HepG2 (cell line): Measurements from ENCODE around the gene PPP1R12B. TPM values are rescaled to one million over a fixed set of nuclear protein-coding genes. Genes with fewer than 3 reads are reported as not detected.
"Not testable (repeated sequence)": the region's sequence is repeated elsewhere in the genome, so short reads cannot be mapped to it uniquely, and the experiment has no call there.

ENCODE experiments used
- ATAC-seq: fragments of 200-7000 bp; cut with Tn5 transposase; 3 replicates; pipeline ENCODE4 v1.9.1; 2020; ENCODE audit warnings: mild to moderate bottlenecking, moderate library complexity
- BruUV-seq: library from RNA; stranded (reverse); fragments of 400-500 nt; replicated peaks from 2 replicates; lab custom pipeline; 2021; lab: Mats Ljungman, UMichigan
- CTCF ChIA-PET: fragments of 300-600 bp; formaldehyde crosslinking; extraction: SDS; loops from one replicate; lab custom pipeline; 2021; ENCODE audit warnings: low total read pairs, inconsistent platforms, low intra/inter-chr PET ratio; lab: Yijun Ruan, JAX
- POLR2A ChIA-PET: fragments of 350-600 bp; sonication (Branson Sonifier 250); formaldehyde crosslinking; loops from one replicate; lab custom pipeline; 2020; ENCODE audit warnings: antibody characterized with exemption, inconsistent platforms; lab: Yijun Ruan, JAX
- DNase-seq: peaks from one replicate; pipeline ENCODE4 v3.0.0-alpha.2; 2015; ENCODE audit warnings: low spot score
- FAIRE-seq: peaks from 3 replicates; lab custom pipeline; 2011; peaks lifted over from hg19 to GRCh38; lab: Jason Lieb, UNC
- H2AFZ ChIP-seq: one replicate; pipeline ENCODE4 v1.6.1; 2011; ENCODE audit warnings: low read length, inconsistent platforms
- H3K27ac ChIP-seq: fragments of 300-600 bp; 3 replicates; pipeline ENCODE4 v1.8.0; 2011; ENCODE audit warnings: mixed run types, mild to moderate bottlenecking, mixed read lengths, low read length, inconsistent platforms; ENCODE audit not compliant: insufficient read depth; ENCODE audit errors: extremely low read length
- H3K27me3 ChIP-seq, 2 experiments: fragments of 200-600 bp in 1 of 2; 2 replicates in 1 of 2; 3 replicates in 1 of 2; pipeline versions ENCODE4 v1.6.0 to v1.8.0; 2011; ENCODE audit warnings: low read length in 2 of 2, mild to moderate bottlenecking in 2 of 2, moderate library complexity in 2 of 2, inconsistent platforms in 1 of 2; ENCODE audit not compliant: insufficient read depth in 2 of 2, control insufficient read depth in 1 of 2
- H3K36me3 ChIP-seq, 2 experiments: fragments of 200-600 bp in 1 of 2; replicated peaks in 1 of 2; 2 replicates in 1 of 2; 3 replicates in 1 of 2; pipeline versions ENCODE4 v1.5.1 to v1.8.0; 2011; ENCODE audit warnings: low read length in 2 of 2, inconsistent platforms in 1 of 2; ENCODE audit not compliant: insufficient read depth in 2 of 2, control insufficient read depth in 1 of 2
- H3K4me1 ChIP-seq: 2 replicates; pipeline ENCODE4 v1.5.1; 2012; ENCODE audit warnings: low read length, inconsistent platforms; ENCODE audit not compliant: insufficient read depth
- H3K4me2 ChIP-seq: 2 replicates; pipeline ENCODE4 v1.6.0; 2011; ENCODE audit warnings: low read depth, low read length, inconsistent platforms
- H3K4me3 ChIP-seq, 3 experiments: fragments of 200-600 bp in 1 of 3; sonication (generic), shearing (Covaris generic) in 1 of 3; replicated peaks in 1 of 3; 2 replicates each; pipeline ENCODE4 v1.5.1; 2011 to 2016; ENCODE audit warnings: low read length in 3 of 3, inconsistent platforms in 2 of 3, low read depth in 2 of 3, mild to moderate bottlenecking in 2 of 3, control low read depth in 1 of 3, mixed read lengths in 1 of 3; ENCODE audit not compliant: insufficient read depth in 1 of 3
- H3K79me2 ChIP-seq: one replicate; pipeline ENCODE4 v1.6.1; 2011; ENCODE audit warnings: low read length, inconsistent platforms; ENCODE audit not compliant: insufficient read depth
- H3K9ac ChIP-seq: 2 replicates; pipeline ENCODE4 v1.6.0; 2011; ENCODE audit warnings: mild to moderate bottlenecking, low read depth, low read length, inconsistent platforms; ENCODE audit not compliant: insufficient read depth
- H3K9me3 ChIP-seq: 2 replicates; pipeline ENCODE4 v1.5.1; 2012; ENCODE audit warnings: mild to moderate bottlenecking, low read length
- H4K20me1 ChIP-seq: 2 replicates; pipeline ENCODE4 v1.6.0; 2011; ENCODE audit warnings: inconsistent platforms, mild to moderate bottlenecking, low read length, moderate library complexity; ENCODE audit not compliant: insufficient read depth
- SOX13 ChIP-seq, 3 experiments: fragments of 450-650 bp in 1 of 3; sonication (generic) in 1 of 3; formaldehyde crosslinking in 1 of 3; IDR thresholded peaks in 2 of 3; conservative IDR thresholded peaks in 1 of 3; 2 replicates each; pipeline versions ENCODE4 v1.5.0 to v1.6.1; 2016 to 2020; ENCODE audit warnings: antibody characterized with exemption in 1 of 3, mild to moderate bottlenecking in 1 of 3, missing compliant biosample characterization in 1 of 3, missing genetic modification reagents in 1 of 3, moderate library complexity in 1 of 3
- SOX6 ChIP-seq, 2 experiments: fragments of 450-650 bp in 1 of 2; sonication (generic) in 1 of 2; formaldehyde crosslinking in 1 of 2; IDR thresholded peaks; 2 replicates each; pipeline versions ENCODE4 v1.4.0 to v1.6.1; 2017 to 2020; ENCODE audit warnings: antibody characterized with exemption in 1 of 2, mild to moderate bottlenecking in 1 of 2, missing genetic modification reagents in 1 of 2
- ZBTB34 ChIP-seq: sonication (generic); formaldehyde crosslinking; IDR thresholded peaks from 2 replicates; pipeline ENCODE4 v1.8.0; 2022; ENCODE audit warnings: mild to moderate bottlenecking, missing genetic modification reagents
- WGBS: methylation state at CpG from one replicate; pipeline ENCODE4 v1.1.6; 2017; ENCODE audit warnings: low lambda C conversion rate; 5-methylcytosine and 5-hydroxymethylcytosine counted together
- in situ Hi-C: cut with HindIII; loops from 2 replicates; pipeline ENCODE4 v1.10.0; 2017; ENCODE audit warnings: low pct_unique_long_range_greater_than_20kb; ENCODE audit not compliant: extremely low pct_ligation_motif_present
- intact Hi-C: fragments of 100-400 bp; cut with micrococcal nuclease; formaldehyde crosslinking; loops from one replicate; pipeline ENCODE4 v1.10.0; 2022; ENCODE audit not compliant: unreplicated experiment
- polyA plus RNA-seq, 8 experiments: library from polyadenylated mRNA; depleted of rRNA in 3 of 8; stranded (reverse) in 7 of 8; unstranded in 1 of 8; fragments of >200 nt; fragmentation: Illumina TruSeq in 4 of 8; extraction: Trizol in 4 of 8; gene quantifications; 2 replicates each; pipeline versions ENCODE4 v1.2.1 to v1.2.3, GENCODE V29; 2011 to 2016; ENCODE audit warnings: low read depth in 4 of 8, missing spikeins in 1 of 8, mixed read lengths in 1 of 8; ENCODE audit not compliant: insufficient read depth in 1 of 8
- total RNA-seq, 5 experiments: library from RNA; depleted of rRNA; stranded (reverse); fragments of >200 nt; fragmentation: Illumina TruSeq; extraction: Trizol; gene quantifications; 2 replicates each; pipeline ENCODE4 v1.2.3, GENCODE V29; 2016; ENCODE audit warnings: low read depth in 1 of 5

The PPP1R12B gene
- total and polyA plus RNA-seq, 2 of the 13 experiments (the other 11 are each of a cell fraction or from before 2014, with no cell fraction given): 12.0 to 13.6 TPM

DNA sequence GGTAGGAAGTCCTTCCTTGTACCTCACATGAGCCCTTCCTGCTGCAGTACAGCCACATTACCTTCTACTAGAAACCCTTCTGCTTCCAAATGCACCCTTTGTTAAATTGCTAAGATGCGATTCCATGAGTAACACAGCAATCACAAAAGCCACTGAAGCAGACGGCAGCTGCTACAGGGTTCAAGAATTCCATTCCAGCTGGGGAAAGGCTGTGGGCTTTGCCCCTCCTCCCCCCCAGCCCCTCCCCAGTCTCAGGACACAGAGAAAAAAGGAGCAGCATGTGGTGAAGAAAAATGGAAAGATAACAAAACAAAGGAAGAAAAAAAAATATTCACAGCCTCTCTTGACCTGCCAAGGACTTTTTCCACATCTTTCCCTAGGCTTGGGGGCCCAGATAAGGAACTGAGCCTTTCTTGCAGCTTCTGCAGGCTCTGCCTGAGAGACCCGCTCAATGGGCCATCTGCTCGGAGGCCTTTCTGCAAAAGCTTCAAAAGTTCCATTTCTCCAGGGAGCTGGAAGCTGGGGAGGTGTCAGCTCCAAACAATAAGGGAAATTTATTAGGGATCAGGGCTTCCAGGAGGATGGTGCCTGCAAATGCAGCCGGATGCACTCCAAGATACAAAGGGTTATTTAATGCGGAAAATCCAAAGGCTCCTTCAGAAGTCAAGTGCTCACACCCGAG is 289.7 kb downstream of the PPP1R12B start:
- Histone ChIP-seq H4K20me1 (no peaks in the 10 kb centered on the region; the same call in 1 of the 2 replicates), H3K27me3 (peaks cover 7 to 32% of the 10 kb centered on the region in 2 experiments), H3K9me3 (no peaks in the 10 kb centered on the region), H3K79me2 (no peaks in the 10 kb centered on the region), H3K36me3 (no peaks in the 10 kb centered on the region), H3K4me1 (peaks cover 25% of the 10 kb centered on the region), H3K27ac (no peak overlapping the region), H3K9ac (no peak overlapping the region), H2AFZ (no peak overlapping the region), H3K4me2 (no peak overlapping the region), H3K4me3 (no peak overlapping the region)
- intact Hi-C loops (no loop called here), in situ Hi-C loops (no loop called here)
- 34% methylated on average over 7 of the region's 7 CpGs for WGBS
- no peak for DNase-seq
- CTCF ChIA-PET: no interaction called here
- no peak for TF ChIP-seq ZBTB34
- BruUV-seq: no TSS peak
- FAIRE-seq: no peak
- POLR2A ChIA-PET: no interaction called here
- ATAC-seq: no peak

DNA sequence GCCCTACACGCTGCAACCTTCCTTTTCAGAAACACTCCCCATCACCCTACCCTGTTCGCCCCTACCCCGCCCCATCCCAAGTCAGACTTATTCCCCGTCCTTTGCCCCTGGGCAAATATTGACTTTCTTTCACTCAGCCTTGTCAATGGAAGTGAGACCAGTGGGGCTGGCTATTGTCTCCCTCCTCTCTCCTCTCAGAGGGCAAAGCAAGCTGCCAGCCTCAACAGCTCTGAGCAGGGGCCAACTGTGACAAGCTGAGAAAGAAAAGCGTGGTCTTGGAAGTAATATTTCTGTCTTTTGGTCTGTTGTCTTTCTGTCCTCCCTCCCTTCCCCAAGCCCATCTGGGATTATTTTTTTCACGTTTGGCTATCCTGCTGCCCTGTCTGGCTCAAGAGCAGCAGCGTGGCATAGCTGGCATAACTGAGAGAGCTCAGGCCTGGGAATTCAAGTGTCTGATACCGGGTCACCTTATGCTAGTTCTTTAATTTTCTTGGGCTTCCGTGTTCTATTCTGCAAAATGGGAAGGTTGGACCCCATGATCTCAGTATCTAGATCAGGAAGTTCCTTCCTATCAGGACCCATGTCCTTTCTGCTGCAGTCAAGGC is 290.3 kb downstream of the PPP1R12B start:
- BruUV-seq; H3K9me3 ChIP-seq; H3K36me3 ChIP-seq; H2AFZ ChIP-seq; in situ Hi-C loops; H4K20me1 ChIP-seq; POLR2A ChIA-PET; H3K9ac ChIP-seq; H3K4me2 ChIP-seq; intact Hi-C loops; CTCF ChIA-PET; DNase-seq; H3K79me2 ChIP-seq; H3K27ac ChIP-seq; FAIRE-seq; H3K4me3 ChIP-seq; TF ChIP-seq SOX13, SOX6 (IDR thresholded peaks at IDR 0.05): not testable (repeated sequence)
- ATAC-seq: peak; percentile 9; the same call in 1 of the 3 replicates
- WGBS: 21% methylated on average over 9 of the region's 9 CpGs
- 0 out of 4 replicates have a peak, but pooled peaks of 1 of the 2 experiments have one; percentile 13 for TF ChIP-seq SOX13 (CRISPR knock-in tag; conservative IDR thresholded peaks at IDR 0.05 in 1 of 2, IDR thresholded peaks at IDR 0.05 in 1 of 2)
- TF ChIP-seq SOX6 (CRISPR knock-in tag; IDR thresholded peaks at IDR 0.05): peak; percentile 35; the same call in 1 of the 2 replicates
- peaks cover 29% of the 10 kb centered on the region for H3K4me1 ChIP-seq
- H3K27me3 ChIP-seq: peaks cover 9 to 34% of the 10 kb centered on the region in 2 experiments
